NCI-H226 (cell line): Measurements from ENCODE around the gene TIMP1.

Experiments used
- DNase-seq: peaks from one replicate; pipeline ENCODE4 v3.0.0-alpha.2; 2015

Gene TIMP1

DNA sequence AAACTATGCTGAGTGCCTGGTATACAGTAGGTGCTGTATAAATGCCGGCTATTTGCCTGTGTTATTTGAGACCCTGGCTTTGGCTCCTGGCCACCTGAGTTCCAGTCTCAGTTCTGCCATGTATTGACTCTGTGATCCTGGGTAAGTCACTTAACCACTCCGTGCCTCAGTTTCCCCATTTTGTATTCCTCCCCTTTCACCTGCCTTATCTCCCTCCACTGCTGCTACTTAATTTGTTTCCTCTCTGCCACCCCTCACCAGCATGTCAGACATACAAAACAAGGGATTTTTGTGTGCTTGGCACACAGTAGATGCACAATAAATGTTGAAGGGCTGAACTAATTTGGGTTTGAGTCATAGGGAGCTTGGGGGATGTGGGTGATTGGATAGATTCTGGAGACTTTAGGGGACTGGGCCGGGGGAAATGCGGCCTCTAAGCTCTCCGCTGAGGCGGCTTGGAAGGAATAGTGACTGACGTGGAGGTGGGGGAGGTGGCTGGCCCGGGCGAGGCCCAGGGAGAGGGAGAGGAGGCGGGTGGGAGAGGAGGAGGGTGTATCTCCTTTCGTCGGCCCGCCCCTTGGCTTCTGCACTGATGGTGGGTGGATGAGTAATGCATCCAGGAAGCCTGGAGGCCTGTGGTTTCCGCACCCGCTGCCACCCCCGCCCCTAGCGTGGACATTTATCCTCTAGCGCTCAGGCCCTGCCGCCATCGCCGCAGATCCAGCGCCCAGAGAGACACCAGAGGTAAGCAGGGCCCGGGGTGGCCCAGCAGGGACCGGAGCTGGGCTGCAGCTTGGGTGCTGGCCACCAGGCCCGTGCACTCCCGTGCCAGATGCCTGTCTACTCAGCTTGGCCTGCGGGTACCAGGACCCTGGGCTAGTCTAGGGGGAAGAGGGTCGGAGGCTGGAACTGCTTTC, at the start of gene TIMP1:
TSS of gene TIMP1 (plus strand) at position 706 of the 917 bp plus-strand sequence. CDS start 980 bp downstream, outside the sequence.
- DNase-seq: peak; percentile 87

DNA sequence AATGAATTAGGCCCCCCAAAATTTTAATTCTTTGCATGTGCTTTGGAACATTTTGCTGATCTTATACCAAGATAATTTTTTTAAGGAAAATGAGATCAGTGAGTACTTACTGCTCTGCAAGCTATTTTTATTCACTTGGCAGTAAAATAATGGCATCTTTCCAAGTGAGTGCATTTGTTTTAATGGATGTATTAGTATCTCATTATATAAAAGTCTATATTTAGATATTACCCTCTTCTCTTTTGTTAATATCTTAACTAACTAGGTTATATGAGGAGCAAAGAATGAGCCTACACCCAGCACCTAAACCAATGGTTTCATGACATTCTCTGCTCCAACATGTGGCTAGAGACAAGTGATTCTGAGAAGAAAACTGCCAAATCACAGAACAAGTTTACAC, 42.4 kb upstream of the TIMP1 start:
- no peak for DNase-seq

GRCh38 chrX:47540754-47541538, 41.3 kb upstream of the TIMP1 start:
- DNase-seq: peak; percentile 81

DNA sequence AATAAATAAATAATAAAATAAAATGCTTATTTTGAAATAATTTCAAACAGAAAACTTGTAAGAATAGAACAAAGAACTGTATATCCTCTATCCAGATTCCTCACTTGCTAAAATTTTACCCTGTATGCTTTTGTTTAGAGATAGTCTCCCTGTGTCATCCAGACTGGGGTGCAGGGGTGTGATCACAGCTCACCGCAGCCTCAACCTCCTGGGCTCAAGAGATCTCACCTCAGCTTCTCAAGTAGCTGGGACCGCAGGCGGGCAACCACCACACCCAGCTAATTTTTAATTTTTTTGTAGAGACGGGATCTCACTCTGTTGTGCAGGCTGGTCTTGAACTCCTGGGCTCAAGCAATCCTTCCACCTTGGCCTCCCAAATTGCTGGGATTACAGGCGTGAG, 38.7 kb upstream of the TIMP1 start:
- DNase-seq: no peak

GRCh38 chrX:47556045-47556623, 26.1 kb upstream of the TIMP1 start:
- peak; percentile 83 for DNase-seq

GRCh38 chrX:47558436-47558835, 23.8 kb upstream of the TIMP1 start:
- DNase-seq: no peak

GRCh38 chrX:47560179-47560933, 21.9 kb upstream of the TIMP1 start:
- DNase-seq: no peak

GRCh38 chrX:47560934-47561658, 21.1 kb upstream of the TIMP1 start, which contains the start of gene ARAF:
Gene ARAF (plus strand): TSS chrX:47561205. CDS start chrX:47562968, 1,763 bp downstream.
- peak; percentile 92 for DNase-seq

- DNase-seq: no peak
These were observed 20.5 kb upstream of the TIMP1 start for GRCh38 chrX:47561659-47562151.

- DNase-seq: no peak
These were observed 19.5 kb upstream of the TIMP1 start for GRCh38 chrX:47562615-47563243.

- DNase-seq: peak; percentile 73
These were observed 18.4 kb upstream of the TIMP1 start for GRCh38 chrX:47563801-47564315.

DNA sequence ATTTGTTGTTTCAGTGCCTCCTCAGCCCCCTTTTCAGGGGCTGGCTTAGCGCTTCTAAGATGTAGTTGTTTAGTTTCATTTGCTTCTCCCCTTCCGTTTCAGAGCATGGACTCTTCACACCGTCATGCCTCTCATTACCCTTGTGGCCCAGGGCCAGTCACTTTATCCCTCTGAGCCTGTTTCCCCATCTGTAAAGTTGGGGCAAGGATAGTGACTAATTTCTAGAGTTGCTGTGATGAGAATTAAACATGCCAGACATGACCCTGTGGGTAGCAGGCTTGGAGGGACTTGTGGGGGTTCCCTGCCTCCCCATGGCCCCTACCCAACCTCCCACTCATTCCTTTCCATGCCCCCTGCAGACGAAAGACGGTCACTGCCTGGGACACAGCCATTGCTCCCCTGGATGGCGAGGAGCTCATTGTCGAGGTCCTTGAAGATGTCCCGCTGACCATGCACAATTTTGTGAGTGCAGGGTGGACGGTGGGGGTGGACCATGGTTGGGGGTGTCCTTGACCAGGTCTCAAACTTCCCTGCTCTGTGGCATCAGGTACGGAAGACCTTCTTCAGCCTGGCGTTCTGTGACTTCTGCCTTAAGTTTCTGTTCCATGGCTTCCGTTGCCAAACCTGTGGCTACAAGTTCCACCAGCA, 17.7 kb upstream of the TIMP1 start:
- DNase-seq: no peak

DNA sequence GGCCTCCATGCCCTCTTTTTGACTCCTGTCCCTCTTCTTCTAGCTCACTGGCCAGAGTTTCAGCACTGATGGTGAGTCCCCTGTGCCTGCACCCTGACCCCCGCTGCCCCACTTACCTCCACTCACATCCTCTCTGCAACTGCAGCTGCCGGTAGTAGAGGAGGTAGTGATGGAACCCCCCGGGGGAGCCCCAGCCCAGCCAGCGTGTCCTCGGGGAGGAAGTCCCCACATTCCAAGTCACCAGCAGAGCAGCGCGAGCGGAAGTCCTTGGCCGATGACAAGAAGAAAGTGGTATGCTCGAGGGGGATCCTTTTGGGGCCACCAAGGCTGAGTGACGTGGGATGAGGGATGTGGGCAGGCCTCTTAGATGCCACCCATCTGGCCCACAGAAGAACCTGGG, 15.4 kb upstream of the TIMP1 start:
- no peak for DNase-seq

GRCh38 chrX:47568656-47569295, 13.5 kb upstream of the TIMP1 start:
- DNase-seq: no peak

DNA sequence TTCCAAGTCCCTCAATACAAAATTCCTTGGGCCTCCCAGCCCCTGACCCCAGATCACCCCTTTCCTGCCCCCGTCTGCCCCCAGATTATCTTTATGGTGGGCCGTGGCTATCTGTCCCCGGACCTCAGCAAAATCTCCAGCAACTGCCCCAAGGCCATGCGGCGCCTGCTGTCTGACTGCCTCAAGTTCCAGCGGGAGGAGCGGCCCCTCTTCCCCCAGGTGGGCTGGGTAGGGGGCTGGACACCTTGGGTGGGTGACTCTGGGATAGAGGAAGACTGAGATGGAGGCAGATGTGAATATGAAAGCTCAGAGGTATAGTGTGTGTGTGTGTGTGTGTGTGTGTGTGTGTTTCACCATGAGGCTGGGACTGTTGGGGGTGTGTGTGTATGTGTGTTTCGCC, 11.4 kb upstream of the TIMP1 start:
- DNase-seq: no peak

- no peak for DNase-seq
These were observed 11.0 kb upstream of the TIMP1 start for GRCh38 chrX:47571215-47571614.

DNA sequence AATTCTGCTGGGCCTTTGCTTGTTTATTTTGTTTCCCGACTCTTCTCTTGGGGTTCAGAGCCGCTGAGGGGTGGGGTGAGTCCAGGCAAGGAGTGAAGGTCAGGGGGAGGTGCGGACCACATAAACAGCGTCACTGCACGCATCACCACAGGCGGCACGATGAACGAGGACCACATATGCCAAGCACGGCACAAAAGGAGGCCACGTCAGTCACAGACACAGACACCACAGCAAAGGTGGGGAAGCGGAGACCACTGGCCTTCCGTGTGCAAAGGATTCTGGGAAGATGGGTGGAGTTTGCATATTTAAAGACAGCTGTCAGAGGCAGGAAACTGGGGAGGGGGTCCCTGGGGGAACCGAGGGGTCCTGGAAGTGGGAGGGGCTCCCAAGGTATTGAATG, 10.3 kb upstream of the TIMP1 start:
- no peak for DNase-seq

DNA sequence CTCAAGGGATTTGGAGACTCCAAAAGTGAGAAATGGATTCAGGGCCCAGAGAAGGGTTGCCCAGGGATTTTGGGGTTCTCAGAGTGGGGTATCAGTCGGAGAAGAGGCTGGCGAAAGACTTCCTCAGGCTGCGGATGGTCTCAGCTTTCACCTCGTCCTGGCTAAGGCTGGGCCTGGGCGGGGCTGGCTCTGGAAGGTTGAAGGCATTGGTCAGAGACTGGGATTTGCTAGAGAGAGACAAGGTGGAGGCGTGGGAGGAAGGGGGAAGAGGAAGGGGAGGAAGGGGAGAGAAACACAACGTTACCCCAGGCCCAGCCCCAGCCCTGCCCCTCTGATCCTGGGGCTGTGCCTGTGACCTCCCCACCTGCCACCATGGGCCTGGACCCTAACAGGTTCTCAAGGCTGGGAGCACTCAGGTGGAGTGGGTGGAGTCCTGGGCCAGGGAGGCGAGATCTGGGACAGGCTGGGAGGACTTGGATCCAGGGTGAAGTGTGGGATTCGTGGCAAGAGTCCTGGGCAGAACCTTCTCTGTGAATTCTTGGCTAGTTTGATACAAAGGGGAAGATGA, 9.4 kb upstream of the TIMP1 start:
- no peak for DNase-seq

DNA sequence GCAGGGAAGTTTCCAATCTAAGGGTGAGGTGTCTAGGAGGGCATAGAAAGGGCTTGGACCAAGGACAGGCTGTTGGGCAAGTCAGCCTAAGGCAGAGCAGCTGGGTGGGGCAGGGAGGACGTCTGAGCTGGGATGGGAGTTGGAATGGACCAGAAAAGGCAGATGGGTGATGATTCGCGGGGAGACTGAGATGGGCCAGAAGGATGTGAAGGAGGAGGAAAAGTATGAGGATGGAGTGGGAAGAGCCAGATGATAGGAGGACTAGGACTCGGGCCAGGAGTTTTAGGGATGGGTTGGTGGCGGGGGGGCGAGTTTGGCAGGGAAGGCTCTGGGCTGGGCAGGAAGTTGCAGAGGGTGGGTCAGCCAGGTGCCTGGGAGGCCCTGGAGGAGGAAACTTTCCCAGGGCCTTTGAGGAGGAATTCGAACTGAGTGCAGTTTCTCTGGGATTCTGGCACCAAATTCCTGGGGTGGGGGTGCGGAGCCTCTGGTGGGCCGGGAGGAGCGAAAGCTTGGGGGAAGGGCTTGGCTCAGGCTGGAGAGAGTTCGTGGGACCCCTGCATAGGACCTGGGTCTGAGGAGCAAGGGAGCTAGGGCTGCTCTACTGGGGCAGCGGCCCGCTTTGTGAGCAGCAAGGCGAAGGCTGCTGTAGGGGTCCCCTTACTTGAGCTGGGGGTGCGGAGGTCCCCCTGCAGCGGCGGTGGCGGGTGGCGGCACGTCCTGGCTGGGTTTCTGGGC, 8.7 kb upstream of the TIMP1 start:
- peak; percentile 81 for DNase-seq
